Uterus (tissue), 2 donors: ENCODE data around the gene MAP3K10.

Source experiments
- POLR2A ChIP-seq, 2 donors: fragments of 450-650 bp; IDR thresholded peaks; one replicate each; pipeline ENCODE4 v1.6.1; 2016; ENCODE audit warnings: antibody characterized with exemption in 2 of 2, mild to moderate bottlenecking in 1 of 2, moderate library complexity in 1 of 2
- TF ChIP-seq, protein P1 (sequence below), 4 experiments: fragments of 200-600 bp in 2 of 4; fragments of 450-650 bp in 2 of 4; sonication (generic) in 2 of 4; IDR thresholded peaks; one replicate each; pipeline ENCODE4 v1.5.1; 2016 to 2019; ENCODE audit warnings: antibody characterized with exemption in 4 of 4, mild to moderate bottlenecking in 2 of 4, moderate library complexity in 1 of 4

DNA sequence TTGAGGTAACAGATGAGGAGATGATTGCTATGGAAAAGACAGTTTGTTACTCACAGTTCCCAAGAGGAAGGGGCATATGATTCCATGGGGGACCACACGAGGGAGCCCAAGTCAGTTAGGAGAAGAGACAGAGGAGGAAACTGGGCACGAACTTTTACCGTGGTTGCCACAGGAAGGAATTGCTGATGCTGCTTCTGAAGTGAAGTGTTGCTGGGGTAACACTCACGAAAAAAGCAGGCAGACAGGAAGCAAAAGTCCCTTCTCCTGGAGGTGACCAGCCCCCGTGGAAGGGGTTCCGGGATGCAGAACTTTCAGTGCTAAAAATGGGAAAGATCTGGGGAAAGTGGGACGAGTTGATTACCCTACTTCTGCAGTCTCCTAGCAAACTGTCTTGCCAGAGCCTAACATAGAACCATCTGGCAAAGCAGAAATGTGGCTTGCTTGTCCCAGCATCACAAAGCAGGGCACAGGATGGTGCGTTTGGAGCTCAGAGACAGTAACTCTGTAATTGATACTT lies 35.4 kb upstream of the MAP3K10 start:
- TF ChIP-seq, protein P1, sequence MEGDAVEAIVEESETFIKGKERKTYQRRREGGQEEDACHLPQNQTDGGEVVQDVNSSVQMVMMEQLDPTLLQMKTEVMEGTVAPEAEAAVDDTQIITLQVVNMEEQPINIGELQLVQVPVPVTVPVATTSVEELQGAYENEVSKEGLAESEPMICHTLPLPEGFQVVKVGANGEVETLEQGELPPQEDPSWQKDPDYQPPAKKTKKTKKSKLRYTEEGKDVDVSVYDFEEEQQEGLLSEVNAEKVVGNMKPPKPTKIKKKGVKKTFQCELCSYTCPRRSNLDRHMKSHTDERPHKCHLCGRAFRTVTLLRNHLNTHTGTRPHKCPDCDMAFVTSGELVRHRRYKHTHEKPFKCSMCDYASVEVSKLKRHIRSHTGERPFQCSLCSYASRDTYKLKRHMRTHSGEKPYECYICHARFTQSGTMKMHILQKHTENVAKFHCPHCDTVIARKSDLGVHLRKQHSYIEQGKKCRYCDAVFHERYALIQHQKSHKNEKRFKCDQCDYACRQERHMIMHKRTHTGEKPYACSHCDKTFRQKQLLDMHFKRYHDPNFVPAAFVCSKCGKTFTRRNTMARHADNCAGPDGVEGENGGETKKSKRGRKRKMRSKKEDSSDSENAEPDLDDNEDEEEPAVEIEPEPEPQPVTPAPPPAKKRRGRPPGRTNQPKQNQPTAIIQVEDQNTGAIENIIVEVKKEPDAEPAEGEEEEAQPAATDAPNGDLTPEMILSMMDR (IDR thresholded peaks at IDR 0.05) = no peak
- no peak for TF ChIP-seq POLR2A (IDR thresholded peaks at IDR 0.05)
